GM23338 (cell line): ENCODE data around the gene TECTB.

Source experiments
- CREB1 ChIP-seq: fragments of 250-450 bp; sonication (Bioruptor Pico); IDR thresholded peaks from 2 replicates; pipeline ENCODE4 v1.5.0; 2020; ENCODE audit warnings: low read depth, mild to moderate bottlenecking, moderate library complexity
- CTCF ChIP-seq, 2 experiments: fragments of 200-600 bp in 1 of 2; sonication (generic) in 1 of 2; conservative IDR thresholded peaks; 2 replicates each; pipeline versions ENCODE4 v1.5.1 to v1.6.1; 2016 to 2017; ENCODE audit warnings: antibody characterized with exemption in 2 of 2, low read depth in 2 of 2, mild to moderate bottlenecking in 2 of 2, moderate library complexity in 1 of 2
- EZH2 ChIP-seq: fragments of 200-600 bp; sonication (generic); IDR thresholded peaks from one replicate; pipeline ENCODE4 v1.8.0; 2017; ENCODE audit warnings: antibody characterized with exemption, mild to moderate bottlenecking, low read depth; ENCODE audit not compliant: unreplicated experiment
- EZH2phosphoT487 ChIP-seq: fragments of 200-600 bp; sonication (generic); IDR thresholded peaks from one replicate; pipeline ENCODE4 v1.8.1; 2018; ENCODE audit warnings: antibody characterized with exemption; ENCODE audit not compliant: unreplicated experiment
- POLR2AphosphoS5 ChIP-seq: IDR thresholded peaks from 2 replicates; pipeline ENCODE4 v1.6.1; 2016; ENCODE audit warnings: antibody characterized with exemption, low read depth
- REST ChIP-seq: IDR thresholded peaks from one replicate; pipeline ENCODE4 v1.6.1; 2018; ENCODE audit warnings: antibody characterized with exemption; ENCODE audit not compliant: unreplicated experiment

- TF ChIP-seq CREB1 (no peak), CTCF (conservative IDR thresholded peaks at IDR 0.05; ENCODE audit: low read depth in 2 of 2) (no peak), EZH2 (no peak), POLR2AphosphoS5 (no peak), EZH2phosphoT487 (no peak), REST (no peak)
Measured at GRCh38 chr10:112287844-112288243, 4.6 kb downstream of the TECTB start.
